HepG2 (cell line): ENCODE results near the gene DNAJC1. TPM values are rescaled to one million over a fixed set of nuclear protein-coding genes. Genes with fewer than 3 reads are reported as not detected.

Source experiments
- ATAC-seq: fragments of 200-7000 bp; cut with Tn5 transposase; 3 replicates; pipeline ENCODE4 v1.9.1; 2020; ENCODE audit warnings: mild to moderate bottlenecking, moderate library complexity
- BruUV-seq: library from RNA; stranded (reverse); fragments of 400-500 nt; replicated peaks from 2 replicates; lab custom pipeline; 2021; lab: Mats Ljungman, UMichigan
- CTCF ChIA-PET: fragments of 300-600 bp; formaldehyde crosslinking; extraction: SDS; loops from one replicate; lab custom pipeline; 2021; ENCODE audit warnings: low total read pairs, inconsistent platforms, low intra/inter-chr PET ratio; lab: Yijun Ruan, JAX
- POLR2A ChIA-PET: fragments of 350-600 bp; sonication (Branson Sonifier 250); formaldehyde crosslinking; loops from one replicate; lab custom pipeline; 2020; ENCODE audit warnings: antibody characterized with exemption, inconsistent platforms; lab: Yijun Ruan, JAX
- DNase-seq: peaks from one replicate; pipeline ENCODE4 v3.0.0-alpha.2; 2015; ENCODE audit warnings: low spot score
- FAIRE-seq: peaks from 3 replicates; lab custom pipeline; 2011; peaks lifted over from hg19 to GRCh38; lab: Jason Lieb, UNC
- H2AFZ ChIP-seq: one replicate; pipeline ENCODE4 v1.6.1; 2011; ENCODE audit warnings: low read length, inconsistent platforms
- H3K27ac ChIP-seq: fragments of 300-600 bp; 3 replicates; pipeline ENCODE4 v1.8.0; 2011; ENCODE audit warnings: mixed run types, mild to moderate bottlenecking, mixed read lengths, low read length, inconsistent platforms; ENCODE audit not compliant: insufficient read depth; ENCODE audit errors: extremely low read length
- H3K27me3 ChIP-seq, 2 experiments: fragments of 200-600 bp in 1 of 2; 2 replicates in 1 of 2; 3 replicates in 1 of 2; pipeline versions ENCODE4 v1.6.0 to v1.8.0; 2011; ENCODE audit warnings: low read length in 2 of 2, mild to moderate bottlenecking in 2 of 2, moderate library complexity in 2 of 2, inconsistent platforms in 1 of 2; ENCODE audit not compliant: insufficient read depth in 2 of 2, control insufficient read depth in 1 of 2
- H3K36me3 ChIP-seq, 2 experiments: fragments of 200-600 bp in 1 of 2; replicated peaks in 1 of 2; 2 replicates in 1 of 2; 3 replicates in 1 of 2; pipeline versions ENCODE4 v1.5.1 to v1.8.0; 2011; ENCODE audit warnings: low read length in 2 of 2, inconsistent platforms in 1 of 2; ENCODE audit not compliant: insufficient read depth in 2 of 2, control insufficient read depth in 1 of 2
- H3K4me1 ChIP-seq: 2 replicates; pipeline ENCODE4 v1.5.1; 2012; ENCODE audit warnings: low read length, inconsistent platforms; ENCODE audit not compliant: insufficient read depth
- H3K4me2 ChIP-seq: 2 replicates; pipeline ENCODE4 v1.6.0; 2011; ENCODE audit warnings: low read depth, low read length, inconsistent platforms
- H3K4me3 ChIP-seq, 3 experiments: fragments of 200-600 bp in 1 of 3; sonication (generic), shearing (Covaris generic) in 1 of 3; replicated peaks in 1 of 3; 2 replicates each; pipeline ENCODE4 v1.5.1; 2011 to 2016; ENCODE audit warnings: low read length in 3 of 3, inconsistent platforms in 2 of 3, low read depth in 2 of 3, mild to moderate bottlenecking in 2 of 3, control low read depth in 1 of 3, mixed read lengths in 1 of 3; ENCODE audit not compliant: insufficient read depth in 1 of 3
- H3K79me2 ChIP-seq: one replicate; pipeline ENCODE4 v1.6.1; 2011; ENCODE audit warnings: low read length, inconsistent platforms; ENCODE audit not compliant: insufficient read depth
- H3K9ac ChIP-seq: 2 replicates; pipeline ENCODE4 v1.6.0; 2011; ENCODE audit warnings: mild to moderate bottlenecking, low read depth, low read length, inconsistent platforms; ENCODE audit not compliant: insufficient read depth
- H3K9me3 ChIP-seq: 2 replicates; pipeline ENCODE4 v1.5.1; 2012; ENCODE audit warnings: mild to moderate bottlenecking, low read length
- H4K20me1 ChIP-seq: 2 replicates; pipeline ENCODE4 v1.6.0; 2011; ENCODE audit warnings: inconsistent platforms, mild to moderate bottlenecking, low read length, moderate library complexity; ENCODE audit not compliant: insufficient read depth
- HMGA1 ChIP-seq: sonication (generic); formaldehyde crosslinking; conservative IDR thresholded peaks from 2 replicates; pipeline ENCODE4 v1.4.0; 2020; ENCODE audit warnings: missing genetic modification reagents
- KLF15 ChIP-seq: sonication (generic); formaldehyde crosslinking; IDR thresholded peaks from 2 replicates; pipeline ENCODE4 v1.8.1; 2023; ENCODE audit warnings: borderline replicate concordance, mild to moderate bottlenecking, inconsistent platforms, missing genetic modification reagents, mixed read lengths
- MATR3 ChIP-seq: sonication (generic); formaldehyde crosslinking; IDR thresholded peaks from 2 replicates; pipeline ENCODE4 v1.4.0; 2020; ENCODE audit warnings: missing genetic modification reagents
- NR2F2 ChIP-seq: IDR thresholded peaks from 2 replicates; pipeline ENCODE4 v1.6.1; 2012; ENCODE audit warnings: low read depth, inconsistent platforms, borderline replicate concordance
- RARG ChIP-seq: sonication (generic); formaldehyde crosslinking; IDR thresholded peaks from 2 replicates; pipeline ENCODE4 v1.4.0; 2020; ENCODE audit warnings: low read depth, mild to moderate bottlenecking, missing genetic modification reagents
- RFXAP ChIP-seq: sonication (generic); formaldehyde crosslinking; IDR thresholded peaks from 2 replicates; pipeline ENCODE4 v1.4.0; 2020; ENCODE audit warnings: missing genetic modification reagents, borderline replicate concordance
- SMAD9 ChIP-seq: sonication (generic); formaldehyde crosslinking; IDR thresholded peaks from 2 replicates; pipeline ENCODE4 v1.5.1; 2020; ENCODE audit warnings: mild to moderate bottlenecking, missing genetic modification reagents
- ZBTB8A ChIP-seq: sonication (generic); formaldehyde crosslinking; IDR thresholded peaks from 2 replicates; pipeline ENCODE4 v1.4.0; 2020; ENCODE audit warnings: mild to moderate bottlenecking, low read depth, missing genetic modification reagents, borderline replicate concordance
- ZFP41 ChIP-seq: sonication (generic); formaldehyde crosslinking; IDR thresholded peaks from 2 replicates; pipeline ENCODE4 v1.4.0; 2020; ENCODE audit warnings: mild to moderate bottlenecking, missing genetic modification reagents, borderline replicate concordance
- ZNF609 ChIP-seq: sonication (generic); formaldehyde crosslinking; IDR thresholded peaks from 2 replicates; pipeline ENCODE4 v1.4.0; 2020; ENCODE audit warnings: mild to moderate bottlenecking, missing genetic modification reagents, borderline replicate concordance
- WGBS: methylation state at CpG from one replicate; pipeline ENCODE4 v1.1.6; 2017; ENCODE audit warnings: low lambda C conversion rate; 5-methylcytosine and 5-hydroxymethylcytosine counted together
- in situ Hi-C: cut with HindIII; loops from 2 replicates; pipeline ENCODE4 v1.10.0; 2017; ENCODE audit warnings: low pct_unique_long_range_greater_than_20kb; ENCODE audit not compliant: extremely low pct_ligation_motif_present
- intact Hi-C: fragments of 100-400 bp; cut with micrococcal nuclease; formaldehyde crosslinking; loops from one replicate; pipeline ENCODE4 v1.10.0; 2022; ENCODE audit not compliant: unreplicated experiment
- polyA plus RNA-seq, 8 experiments: library from polyadenylated mRNA; depleted of rRNA in 3 of 8; stranded (reverse) in 7 of 8; unstranded in 1 of 8; fragments of >200 nt; fragmentation: Illumina TruSeq in 4 of 8; extraction: Trizol in 4 of 8; gene quantifications; 2 replicates each; pipeline versions ENCODE4 v1.2.1 to v1.2.3, GENCODE V29; 2011 to 2016; ENCODE audit warnings: low read depth in 4 of 8, missing spikeins in 1 of 8, mixed read lengths in 1 of 8; ENCODE audit not compliant: insufficient read depth in 1 of 8
- total RNA-seq, 5 experiments: library from RNA; depleted of rRNA; stranded (reverse); fragments of >200 nt; fragmentation: Illumina TruSeq; extraction: Trizol; gene quantifications; 2 replicates each; pipeline ENCODE4 v1.2.3, GENCODE V29; 2016; ENCODE audit warnings: low read depth in 1 of 5

The DNAJC1 gene
- total and polyA plus RNA-seq, 2 of the 13 experiments (the other 11 are each of a cell fraction or from before 2014, with no cell fraction given), result 9.9 to 16.6 TPM

GRCh38 chr10:22049635-22050034, 46.1 kb upstream of the DNAJC1 start:
- CTCF ChIA-PET, result no interaction called here
- intact Hi-C loops, result no loop called here
- H3K9me3 ChIP-seq, result peaks cover 7% of the 10 kb centered on the region; the same call in 1 of the 2 replicates

More at GRCh38 chr10:22049635-22050034, 46.1 kb upstream of the DNAJC1 start:
- Histone ChIP-seq H3K4me2 (no peak overlapping the region), H3K27me3 (no peaks in the 10 kb centered on the region), H4K20me1 (no peaks in the 10 kb centered on the region), H3K36me3 (no peaks in the 10 kb centered on the region), H3K4me1 (peaks cover 12% of the 10 kb centered on the region), H3K27ac (no peak overlapping the region), H2AFZ (no peak overlapping the region), H3K79me2 (no peaks in the 10 kb centered on the region), H3K9ac (no peak overlapping the region), H3K4me3 (no peak overlapping the region)
- no peak for TF ChIP-seq SMAD9 (CRISPR knock-in tag)
- TF ChIP-seq MATR3, result no peak
- TF ChIP-seq RFXAP, result no peak
- TF ChIP-seq RARG (CRISPR knock-in tag), result no peak
- no peak for TF ChIP-seq KLF15 (CRISPR knock-in tag)
- TF ChIP-seq ZBTB8A (CRISPR knock-in tag), result no peak
- TF ChIP-seq NR2F2, result no peak
- no peak for TF ChIP-seq HMGA1 (CRISPR knock-in tag)
- no peak for TF ChIP-seq ZFP41 (CRISPR knock-in tag)
- no peak for TF ChIP-seq ZNF609
- no TSS peak for BruUV-seq
- 25% methylated on average over 3 of the region's 3 CpGs for WGBS
- FAIRE-seq (no peak), ATAC-seq (no peak), DNase-seq (no peak)
- in situ Hi-C loops, result no loop called here
- POLR2A ChIA-PET, result no interaction called here
